ENCODE results near the gene ADARB1.
"Not testable (repeated sequence)": the region's sequence is repeated elsewhere in the genome, so short reads cannot be mapped to it uniquely, and the experiment has no call there.

The ADARB1 gene

GRCh38 chr21:45138199-45139002 lies 64.0 kb downstream of the ADARB1 start:
- peak; percentile 71 for DNase-seq

GRCh38 chr21:45139003-45139360 lies 64.6 kb downstream of the ADARB1 start:
- DNase-seq = not testable (repeated sequence)

DNA sequence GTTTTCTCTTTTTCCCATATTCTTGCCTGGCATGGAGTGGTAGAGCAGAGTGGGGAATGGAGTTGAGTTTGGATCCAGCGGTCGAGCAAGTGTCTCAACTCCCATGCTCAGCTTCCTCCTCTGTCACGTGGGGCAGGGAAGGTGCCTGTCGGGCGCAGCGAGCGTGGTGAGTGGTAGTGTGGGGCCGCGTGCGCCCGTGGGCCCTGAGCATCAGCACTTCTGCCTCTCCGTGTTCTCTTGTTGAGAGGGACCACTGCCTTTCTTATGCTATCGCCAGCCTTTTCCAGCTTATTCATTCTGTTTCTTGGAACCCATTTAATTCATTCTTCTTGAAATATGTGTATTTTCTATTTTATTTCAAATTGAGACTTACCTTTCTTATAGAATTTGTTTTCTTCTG lies 65.1 kb downstream of the ADARB1 start:
- no peak for DNase-seq

DNA sequence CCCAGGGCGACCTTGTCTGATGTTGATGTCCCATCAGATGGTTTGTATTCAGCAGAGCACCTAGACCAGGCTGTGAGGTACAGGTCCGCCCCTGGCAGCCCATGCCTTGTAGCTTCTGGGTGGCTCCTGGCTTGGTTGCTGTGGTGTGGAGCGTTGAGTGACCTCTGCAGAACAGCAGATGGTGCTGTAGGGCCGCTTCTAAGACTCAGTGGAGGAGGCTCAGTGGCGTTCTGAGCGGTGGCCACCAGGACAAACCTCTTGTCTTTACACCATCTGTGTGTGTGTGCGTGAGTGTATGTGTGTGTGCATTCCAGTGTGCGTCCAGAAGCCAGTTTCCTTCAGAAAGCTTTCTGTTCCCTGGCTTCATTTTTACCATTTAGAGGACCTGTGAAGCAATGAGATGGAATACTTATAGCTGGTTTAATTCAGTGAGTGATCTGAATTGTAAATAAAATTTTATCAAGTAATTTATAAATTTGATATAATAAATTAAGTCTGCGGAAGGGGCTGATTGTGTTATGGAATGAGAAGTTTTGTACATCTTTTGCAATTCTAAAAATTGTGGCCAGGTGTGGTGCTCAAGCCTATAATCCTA lies 66.1 kb downstream of the ADARB1 start:
- peak; percentile 74 for DNase-seq

DNA sequence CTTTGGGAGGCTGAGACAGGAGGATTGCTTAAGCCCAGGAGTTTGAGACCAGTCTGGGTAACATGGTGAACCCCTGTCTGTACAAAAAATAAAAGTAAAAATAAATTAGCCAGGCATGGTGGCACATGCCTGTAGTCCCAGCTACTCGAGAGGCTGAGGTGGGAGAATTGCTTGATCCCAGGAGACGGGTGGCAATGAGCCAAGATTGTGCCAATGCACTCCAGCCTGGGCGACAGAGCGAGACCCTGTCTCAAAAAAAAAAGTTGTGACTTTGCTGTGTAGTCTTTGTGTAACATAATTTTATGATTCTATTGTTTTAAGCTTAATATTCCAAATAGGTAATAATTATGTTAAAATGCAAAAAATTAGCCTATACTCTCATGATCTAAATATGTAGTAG lies 66.6 kb downstream of the ADARB1 start:
- DNase-seq = not testable (repeated sequence)

DNA sequence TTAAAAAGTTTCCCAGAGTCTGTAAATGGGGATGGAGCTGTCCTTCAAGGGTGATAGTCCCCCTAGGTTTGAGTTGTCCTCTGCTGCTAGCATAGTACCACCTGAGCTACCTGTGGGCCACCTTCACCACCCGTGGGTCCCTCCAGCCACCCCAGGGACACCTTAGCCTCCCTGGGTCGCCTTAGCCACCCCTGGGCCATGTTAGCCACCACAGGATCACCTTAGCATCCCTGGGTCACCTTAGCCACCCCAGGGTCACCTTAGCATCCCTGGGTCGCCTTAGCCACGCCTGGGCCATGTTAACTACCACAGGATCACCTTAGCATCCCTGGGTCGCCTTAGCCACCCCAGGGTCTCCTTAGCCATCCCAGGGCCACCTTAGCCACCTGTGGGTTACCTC lies 67.1 kb downstream of the ADARB1 start:
- DNase-seq = no peak

- DNase-seq = no peak
Measured at GRCh38 chr21:45142469-45143308, 68.3 kb downstream of the ADARB1 start.

DNA sequence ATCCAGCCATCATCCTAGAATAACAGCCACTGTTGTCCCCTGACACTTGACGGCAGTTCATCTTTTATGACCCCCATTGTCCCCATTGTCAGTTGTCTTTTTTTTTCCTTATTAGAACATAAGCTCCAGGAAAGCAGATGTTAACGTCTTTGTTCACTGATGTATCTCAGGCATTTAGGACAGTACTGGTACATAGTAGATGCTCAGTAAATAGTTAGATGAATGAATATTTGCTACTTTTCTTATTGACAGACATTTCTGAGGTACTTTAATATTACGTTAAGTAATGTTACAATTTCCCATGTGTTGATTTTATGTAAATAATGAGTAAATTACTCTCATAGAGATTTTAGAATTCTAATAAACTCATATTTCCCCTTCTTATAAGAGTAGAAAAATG lies 69.5 kb downstream of the ADARB1 start:
- DNase-seq = no peak

DNA sequence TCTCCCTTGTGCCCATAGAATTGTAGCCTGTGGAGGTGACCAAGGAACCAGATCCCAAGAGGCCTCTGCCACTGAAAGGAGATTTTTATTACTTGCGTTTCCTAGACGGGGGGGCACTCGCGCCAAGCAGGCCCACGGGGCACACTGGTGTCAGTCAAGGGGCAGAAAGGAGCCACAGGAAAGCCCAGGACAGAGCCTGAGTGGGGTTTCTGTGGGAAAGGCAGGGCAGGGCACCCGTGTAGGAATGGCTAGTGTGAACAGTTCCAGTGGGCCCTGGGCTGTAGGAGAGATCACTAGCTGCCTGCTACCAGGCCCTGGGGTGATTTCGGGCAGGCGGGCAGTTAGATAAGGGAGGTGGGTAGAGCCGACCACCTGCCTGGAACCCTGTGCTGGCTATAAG lies 70.8 kb downstream of the ADARB1 start:
- DNase-seq = no peak

- not testable (repeated sequence) for DNase-seq
Measured at GRCh38 chr21:45145846-45146245, 71.5 kb downstream of the ADARB1 start.

- DNase-seq = no peak
Measured at GRCh38 chr21:45146306-45146705, 71.9 kb downstream of the ADARB1 start.

DNA sequence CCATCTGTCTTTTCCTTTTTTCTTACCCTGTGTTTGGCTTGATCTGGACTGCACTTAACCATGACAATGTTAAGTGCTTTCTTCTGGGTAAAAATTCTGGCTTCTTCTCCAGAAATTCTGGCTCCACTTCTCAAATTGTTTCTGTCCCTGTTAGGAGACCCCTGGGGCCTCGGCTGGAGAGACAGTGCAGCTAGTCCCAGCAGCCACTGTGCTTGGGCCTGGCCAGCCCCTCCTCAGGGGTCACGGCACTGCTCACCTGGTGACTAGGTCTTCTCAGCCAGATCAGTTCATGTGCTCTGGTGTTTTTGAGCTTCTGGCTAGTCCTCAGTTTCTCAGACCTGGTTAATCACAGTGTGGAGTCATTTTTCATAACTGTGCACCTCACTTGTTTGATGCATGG lies 72.4 kb downstream of the ADARB1 start:
- no peak for DNase-seq

DNA sequence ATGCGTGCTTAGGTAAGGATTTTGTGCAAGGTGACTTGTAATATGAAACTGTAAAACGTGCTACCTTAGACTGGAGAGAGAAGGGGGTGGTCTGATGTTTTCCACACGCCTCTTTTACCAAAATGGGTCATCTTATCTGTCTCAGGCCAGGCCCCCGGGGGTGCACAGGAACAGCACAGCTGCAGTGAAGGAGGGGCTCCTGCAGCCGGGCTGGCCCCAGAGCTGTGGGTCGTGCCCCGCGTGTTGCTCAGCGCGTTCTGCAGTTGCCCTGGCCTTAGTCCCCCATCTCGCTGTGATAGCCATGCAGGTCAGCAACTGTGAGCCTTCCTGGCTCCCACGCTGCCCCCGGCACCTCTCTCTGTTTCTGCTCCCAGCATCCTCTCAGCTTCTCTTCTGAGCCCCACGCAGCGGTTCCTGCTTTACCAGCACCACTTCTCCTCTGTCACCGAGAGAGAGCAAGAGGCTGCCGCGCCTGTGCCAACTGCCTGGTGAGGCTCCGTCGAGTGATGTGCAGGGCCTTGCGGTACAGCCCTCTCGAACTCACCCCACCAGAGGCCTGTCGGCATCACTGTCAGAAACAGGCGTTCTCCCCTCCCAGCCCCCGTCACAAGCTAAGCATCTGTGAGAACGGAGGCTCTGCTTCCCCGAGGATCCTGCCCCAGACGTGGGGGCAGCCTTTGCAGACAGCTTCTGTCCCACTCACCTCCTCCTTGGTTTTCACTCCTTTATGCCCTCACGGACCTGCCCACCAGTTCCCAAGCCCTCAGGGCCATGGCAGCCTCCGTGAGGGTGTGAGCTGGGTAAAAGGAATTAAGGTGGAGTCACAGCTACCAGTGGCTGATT lies 73.3 kb downstream of the ADARB1 start:
- no peak for DNase-seq

- no peak for DNase-seq
Measured at GRCh38 chr21:45148316-45148990, 74.1 kb downstream of the ADARB1 start.

DNA sequence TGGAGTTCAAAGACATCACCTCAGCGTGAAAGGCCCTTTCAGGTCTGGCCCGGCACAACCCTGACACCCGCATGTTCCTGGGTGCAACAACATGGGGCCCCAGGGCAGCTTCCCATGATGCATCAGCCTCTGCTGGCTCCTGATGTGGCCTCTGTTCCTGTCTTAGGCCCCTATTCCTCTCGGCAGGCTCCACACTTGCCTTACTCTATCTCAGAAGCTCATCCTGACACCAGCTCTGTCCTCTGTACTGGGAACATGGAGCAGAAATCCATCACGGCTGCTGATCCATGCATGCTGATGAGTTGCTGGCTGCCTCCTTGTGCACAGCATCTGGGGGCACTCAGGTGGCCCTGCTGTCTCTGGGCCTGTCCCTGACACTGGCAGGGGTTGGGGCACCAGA lies 74.6 kb downstream of the ADARB1 start:
- no peak for DNase-seq

- no peak for DNase-seq
Measured at GRCh38 chr21:45150638-45151131, 76.3 kb downstream of the ADARB1 start.

GRCh38 chr21:45151445-45152160 lies 77.2 kb downstream of the ADARB1 start:
- DNase-seq = no peak

- peak; percentile 75 for DNase-seq
Measured at GRCh38 chr21:45152265-45152746, 77.9 kb downstream of the ADARB1 start.

GRCh38 chr21:45153358-45154318 lies 79.3 kb downstream of the ADARB1 start:
- DNase-seq = no peak
